Esophagus mucosa (tissue), 1 donor: ENCODE results near the gene USP36. TPM values are rescaled to one million over a fixed set of nuclear protein-coding genes. Genes with fewer than 3 reads are reported as not detected.
A peak's percentile ranks its signal among the peaks of the same experiment; 100 is the strongest.
"Not testable (repeated sequence)": the region's sequence is repeated elsewhere in the genome, so short reads cannot be mapped to it uniquely, and the experiment has no call there.

Experiments
- ATAC-seq: fragments of 200-7000 bp; cut with Tn5 transposase; one replicate; pipeline ENCODE4 v1.9.1; 2020
- total RNA-seq: library from RNA; stranded (reverse); gene quantifications from one replicate; pipeline ENCODE4 v1.2.4, GENCODE V29; 2023
- donor health status: DM: yes; HTN: yes; CAD: no.

USP36 gene
- total RNA-seq, 1 donor from 2014 or later = 26.4 TPM

GRCh38 chr17:78763561-78763960 is 77.1 kb downstream of the USP36 start:
- no peak for ATAC-seq

GRCh38 chr17:78761789-78762406 is 78.7 kb downstream of the USP36 start:
- peak; percentile 34 for ATAC-seq

- no peak for ATAC-seq
These were observed 80.7 kb downstream of the USP36 start for GRCh38 chr17:78759969-78760352.

GRCh38 chr17:78759203-78759968 is 81.2 kb downstream of the USP36 start:
- ATAC-seq = peak; percentile 51

- no peak for ATAC-seq
These were observed 87.0 kb downstream of the USP36 start for GRCh38 chr17:78753316-78754250.

GRCh38 chr17:78751447-78752161 is 89.0 kb downstream of the USP36 start:
- ATAC-seq = no peak

GRCh38 chr17:78751000-78751399 is 89.6 kb downstream of the USP36 start:
- ATAC-seq = not testable (repeated sequence)

GRCh38 chr17:78748730-78749317 is 91.8 kb downstream of the USP36 start:
- peak; percentile 89 for ATAC-seq

GRCh38 chr17:78748048-78748729 is 92.4 kb downstream of the USP36 start:
- peak; percentile 46 for ATAC-seq

- ATAC-seq = peak; percentile 41
These were observed 93.1 kb downstream of the USP36 start for GRCh38 chr17:78747488-78747887.

- ATAC-seq = no peak
These were observed 93.7 kb downstream of the USP36 start for GRCh38 chr17:78746949-78747269.

GRCh38 chr17:78746263-78746948 is 94.2 kb downstream of the USP36 start:
- ATAC-seq = no peak

Other genes with a start within 250 kb of the USP36 start
- 54.7 TPM for gene CYTH1, start 58.5 kb downstream of the USP36 start, total RNA-seq
- 1.7 TPM for gene CEP295NL, start 62.4 kb upstream of the USP36 start, total RNA-seq
- gene TIMP2, start 84.6 kb upstream of the USP36 start, total RNA-seq = 16.1 TPM
- 193 TPM for gene LGALS3BP, start 139.1 kb upstream of the USP36 start, total RNA-seq
- gene CANT1, start 168.9 kb upstream of the USP36 start, total RNA-seq = 55.5 TPM
- gene C1QTNF1, start 183.4 kb upstream of the USP36 start, total RNA-seq = 4.1 TPM
- gene ENGASE, start 234.0 kb upstream of the USP36 start, total RNA-seq = 6.5 TPM